Activated T-helper 1 cell treated with Interleukin-2 at 50 U/mL for 16 hours (primary cell): ENCODE measurements around the gene ACAD9.
"Not testable (repeated sequence)": the region's sequence is repeated elsewhere in the genome, so short reads cannot be mapped to it uniquely, and the experiment has no call there.

ENCODE experiments used
- DNase-seq: peaks from one replicate; pipeline ENCODE4 v3.0.0-alpha.2; 2020; ENCODE audit warnings: low read depth

ACAD9 gene

DNA sequence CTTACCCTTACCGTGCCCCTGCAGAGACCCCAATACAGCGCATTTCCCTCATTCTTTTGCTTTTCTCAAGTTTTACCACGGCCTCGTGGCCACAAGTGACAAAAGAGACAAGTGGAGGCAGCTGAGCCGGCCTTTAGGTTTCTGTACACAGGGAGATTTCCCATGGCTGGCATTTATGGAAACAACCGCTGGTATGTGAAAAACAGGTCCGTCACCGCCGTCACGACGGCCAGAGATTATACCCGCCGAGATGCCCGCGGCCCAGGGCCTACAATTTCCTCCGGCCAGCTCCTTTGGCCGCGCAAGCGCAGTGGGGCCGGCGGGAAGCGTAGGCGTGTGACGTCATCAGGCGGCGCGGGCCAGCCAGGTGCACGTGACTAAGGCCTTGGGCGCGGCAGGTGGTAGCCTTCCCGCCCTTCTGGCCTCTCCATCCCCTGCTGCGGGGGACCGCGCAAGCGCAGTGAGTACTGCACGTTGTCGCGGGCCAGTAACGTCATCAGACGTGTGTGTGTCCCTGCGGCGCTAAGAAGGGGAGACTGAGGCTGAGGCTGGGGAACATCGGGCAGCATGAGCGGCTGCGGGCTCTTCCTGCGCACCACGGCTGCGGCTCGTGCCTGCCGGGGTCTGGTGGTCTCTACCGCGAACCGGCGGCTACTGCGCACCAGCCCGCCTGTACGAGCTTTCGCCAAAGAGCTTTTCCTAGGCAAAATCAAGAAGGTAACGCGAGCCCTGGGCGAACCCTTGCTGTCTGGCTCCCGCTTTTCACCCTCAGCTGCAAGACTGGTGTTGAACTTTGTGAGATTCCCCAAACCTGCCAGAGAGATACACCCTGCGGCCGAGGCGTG is at the start of gene ACAD9:
ACAD9 (plus strand) TSS at position 496 of the 845 bp plus-strand sequence; CDS start at position 568, 72 bp downstream.
- DNase-seq: peak; percentile 96

DNA sequence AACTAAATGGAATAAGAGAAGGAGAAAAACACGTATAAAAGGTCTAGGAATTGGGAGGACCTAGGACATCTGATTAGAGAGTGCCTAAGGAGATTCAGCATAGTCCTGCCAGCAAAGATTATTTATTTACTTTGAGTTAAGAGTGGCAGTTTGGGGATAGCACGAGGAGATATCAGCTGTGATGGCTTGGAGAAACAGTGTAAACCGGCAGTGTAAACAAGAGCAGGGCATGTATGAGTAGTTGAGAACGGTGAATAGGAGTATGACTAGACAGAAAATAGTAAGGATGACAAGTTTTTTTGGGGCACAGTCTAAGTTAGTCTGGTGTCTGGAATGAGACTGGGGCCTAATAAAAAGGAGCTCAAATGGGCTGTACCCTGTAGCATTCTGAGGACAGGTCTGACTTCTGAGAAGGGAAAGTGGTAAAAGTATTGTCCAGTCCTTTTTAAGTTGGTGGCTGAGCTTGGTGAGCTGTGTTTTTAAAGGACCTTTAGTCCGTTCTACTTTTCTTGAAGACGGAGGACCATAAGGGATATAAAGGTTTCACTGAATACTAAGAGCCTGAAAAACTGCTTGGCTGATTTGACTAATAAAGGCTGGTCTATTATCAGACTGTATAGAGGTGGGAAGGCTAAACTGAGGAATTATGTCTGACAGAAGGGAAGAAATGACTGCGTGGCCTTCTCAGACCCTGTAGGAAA is 49.3 kb upstream of the ACAD9 start:
- DNase-seq: not testable (repeated sequence)

DNA sequence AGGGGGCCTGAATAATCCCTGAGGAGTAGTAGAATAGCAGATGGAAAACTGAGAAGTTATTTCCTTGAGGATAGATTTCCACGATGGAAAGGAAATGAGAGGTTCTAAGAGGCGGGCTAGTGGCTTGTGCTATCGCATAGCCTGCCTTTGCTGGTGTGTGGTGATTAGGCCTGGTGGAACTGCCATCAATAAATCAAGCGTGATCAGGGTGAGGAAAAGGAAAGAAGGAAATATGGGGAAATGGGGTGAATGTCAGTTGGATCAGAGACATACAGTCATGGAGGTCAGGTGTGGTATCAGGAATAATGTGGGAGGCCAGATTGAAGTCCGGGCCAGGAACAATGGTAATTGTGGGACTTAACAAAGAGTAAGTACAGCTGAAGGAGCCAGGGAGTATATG is 48.7 kb upstream of the ACAD9 start:
- DNase-seq: not testable (repeated sequence)

DNA sequence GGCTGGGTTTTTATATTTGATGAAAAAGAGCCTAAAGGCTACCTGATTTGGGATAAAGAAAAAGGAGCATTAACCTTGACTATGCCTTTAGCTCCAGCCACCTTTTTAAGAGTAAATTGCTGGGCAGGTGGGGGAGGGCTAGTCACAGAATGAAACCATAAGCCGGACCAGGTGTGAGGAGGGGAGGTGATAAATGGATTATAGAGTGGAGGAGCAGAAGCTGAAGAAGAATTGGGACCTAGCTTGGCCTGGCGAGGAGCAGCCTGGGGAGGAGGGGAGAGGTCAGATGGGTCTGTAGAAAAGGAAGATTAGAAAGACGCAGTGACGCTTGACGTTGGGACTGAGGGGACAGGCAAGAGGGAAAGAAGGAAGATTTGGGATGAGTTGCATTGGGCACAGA is 46.4 kb upstream of the ACAD9 start:
- not testable (repeated sequence) for DNase-seq

DNA sequence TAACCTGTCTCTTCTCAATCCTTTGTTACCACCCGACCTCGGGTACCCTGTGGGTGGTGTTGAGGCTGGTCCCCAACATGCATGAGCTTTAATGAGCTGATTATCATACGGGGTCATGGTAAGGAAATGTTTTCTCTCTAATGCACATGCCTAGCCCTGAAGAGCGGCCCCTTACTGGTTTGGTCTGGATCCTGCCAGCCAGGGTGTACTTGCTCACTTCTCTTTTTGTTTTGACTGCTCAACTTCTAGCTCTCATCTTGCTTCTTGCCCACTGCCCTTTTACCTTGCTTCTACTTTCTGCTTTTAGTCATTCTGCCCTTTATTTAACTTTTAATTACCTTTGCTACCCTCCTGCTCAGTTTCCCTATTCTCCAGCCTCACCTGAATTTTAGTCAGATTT is 44.3 kb upstream of the ACAD9 start:
- no peak for DNase-seq

DNA sequence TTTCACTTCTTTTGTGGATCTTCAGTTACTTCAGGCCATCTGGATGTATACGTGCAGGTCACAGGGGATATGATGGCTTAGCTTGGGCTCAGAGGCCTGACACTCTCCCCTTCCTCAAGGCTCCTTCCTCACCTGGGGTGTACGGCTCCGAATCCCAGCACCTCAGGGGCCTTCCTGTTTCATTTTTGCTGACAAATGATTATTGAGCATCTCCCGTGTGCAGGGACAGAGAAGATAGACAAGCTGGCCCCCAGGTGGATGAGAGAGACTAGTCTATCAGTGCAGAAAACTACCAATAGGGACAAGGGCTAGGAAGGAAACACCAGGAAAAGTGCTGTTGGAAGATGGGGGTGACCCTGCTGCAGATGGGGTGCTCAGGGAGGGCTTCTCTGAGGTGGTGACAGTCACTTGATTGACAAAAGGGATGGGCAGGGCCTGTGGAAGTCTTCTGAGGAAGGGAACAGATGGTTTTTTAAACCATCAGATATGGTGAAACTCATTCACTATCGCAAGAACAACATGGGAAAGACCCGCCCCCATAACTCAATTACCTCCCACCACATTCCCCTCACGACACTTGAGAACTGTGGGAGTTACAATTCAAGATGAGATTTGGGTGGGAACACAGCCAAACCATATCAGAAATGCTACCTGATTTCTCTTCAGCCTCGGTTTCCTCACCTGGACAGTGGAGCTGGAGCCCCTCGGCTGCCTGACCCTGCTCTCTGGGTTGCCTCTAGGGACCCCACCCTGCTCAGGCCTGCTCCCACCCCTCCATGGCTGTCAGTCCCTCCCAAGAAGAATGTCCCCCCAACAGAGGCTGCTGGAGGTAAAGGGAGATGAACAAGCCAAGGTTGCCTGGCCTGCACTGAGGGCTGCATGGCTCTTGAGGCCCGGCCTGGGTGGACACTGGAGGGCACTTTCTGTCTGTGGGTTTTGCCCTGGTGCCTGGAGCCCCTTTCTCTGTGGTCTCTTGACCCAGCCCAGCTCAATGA is 37.2 kb upstream of the ACAD9 start:
- no peak for DNase-seq

DNA sequence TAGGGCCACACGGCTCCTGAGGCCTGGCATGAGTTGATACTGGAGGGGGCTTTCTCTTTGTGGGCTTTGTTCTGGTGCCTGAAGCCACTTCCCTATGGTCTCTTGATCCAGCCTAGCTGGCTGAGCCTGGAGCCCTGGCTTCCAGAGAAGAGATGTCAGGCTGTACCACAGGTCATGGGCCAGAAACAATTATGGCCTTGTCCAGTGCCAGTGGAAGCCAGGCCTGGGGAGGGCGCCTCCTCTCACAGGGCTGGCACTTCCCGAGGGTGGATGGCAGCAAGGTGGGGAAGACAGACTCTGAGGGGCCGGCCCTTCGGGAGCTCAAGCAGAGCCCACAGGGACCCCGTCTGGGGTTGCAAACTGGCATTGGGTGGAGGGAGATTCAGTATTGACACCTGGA is 34.9 kb upstream of the ACAD9 start:
- DNase-seq: no peak

DNA sequence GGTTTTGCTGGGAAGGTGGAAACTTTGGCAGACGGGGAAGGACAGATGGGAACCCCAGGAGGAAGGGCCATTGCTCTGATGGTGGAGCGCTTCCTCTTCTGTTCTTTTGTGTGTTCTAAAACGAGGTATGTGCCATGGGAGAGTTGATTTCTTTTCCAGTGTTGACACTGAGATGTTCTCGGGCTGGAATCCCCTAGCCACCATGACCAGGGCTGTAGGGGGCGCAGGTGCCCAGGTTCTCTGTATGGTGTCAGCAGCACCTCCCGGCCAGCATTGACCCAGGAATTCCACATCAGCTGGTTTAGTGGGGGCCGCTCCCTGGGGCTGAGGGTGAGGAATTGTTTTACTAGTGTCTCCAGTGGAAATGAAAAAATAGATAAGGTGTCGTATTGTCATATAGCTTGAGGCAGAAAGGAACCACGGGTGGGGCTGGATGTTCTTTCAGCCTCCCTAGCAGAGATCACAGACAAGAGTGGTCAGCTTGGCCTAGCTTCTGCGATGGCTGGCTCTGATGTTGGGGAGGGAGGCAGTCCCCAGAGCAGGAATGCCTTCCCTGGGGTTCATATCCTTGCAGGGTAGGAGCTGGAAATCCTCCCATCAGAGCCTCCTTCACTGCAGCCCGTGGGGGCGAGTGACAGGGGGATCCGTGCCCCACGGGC is 34.2 kb upstream of the ACAD9 start:
- DNase-seq: no peak

DNA sequence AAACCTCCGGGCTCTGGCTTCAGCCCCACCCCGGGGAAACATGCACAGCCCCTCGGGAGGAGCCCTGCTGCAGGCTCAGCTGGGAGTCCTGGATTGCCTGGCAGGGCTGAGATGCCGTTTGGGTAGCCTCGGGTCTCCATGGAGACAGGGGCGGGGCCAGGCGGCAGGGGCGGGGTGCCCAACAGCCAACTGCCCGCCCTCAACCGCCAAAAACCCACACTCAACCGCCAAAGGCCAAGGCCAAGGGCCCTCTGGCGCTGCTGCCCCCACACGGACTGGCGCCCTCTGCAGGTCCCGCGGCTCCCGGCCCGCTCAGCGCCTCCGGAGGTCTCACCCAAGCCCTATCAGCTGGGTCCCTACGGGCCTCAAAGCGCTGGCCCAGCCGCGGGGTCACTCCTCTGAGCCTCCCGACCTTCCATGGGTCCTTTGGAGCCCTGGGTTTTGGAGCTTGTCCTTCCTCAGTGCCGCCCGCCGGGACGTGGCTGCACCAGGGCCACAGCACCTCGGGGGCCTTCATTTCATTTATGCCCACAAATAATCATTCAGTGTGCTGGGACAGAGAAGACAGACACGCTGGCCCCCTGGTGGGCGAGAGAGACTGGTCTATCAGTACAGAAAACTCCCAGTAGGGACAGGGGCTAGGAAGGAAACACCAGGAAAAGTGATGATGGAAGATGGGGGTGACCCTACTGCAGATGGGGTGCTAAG is 33.5 kb upstream of the ACAD9 start:
- DNase-seq: peak; percentile 64

DNA sequence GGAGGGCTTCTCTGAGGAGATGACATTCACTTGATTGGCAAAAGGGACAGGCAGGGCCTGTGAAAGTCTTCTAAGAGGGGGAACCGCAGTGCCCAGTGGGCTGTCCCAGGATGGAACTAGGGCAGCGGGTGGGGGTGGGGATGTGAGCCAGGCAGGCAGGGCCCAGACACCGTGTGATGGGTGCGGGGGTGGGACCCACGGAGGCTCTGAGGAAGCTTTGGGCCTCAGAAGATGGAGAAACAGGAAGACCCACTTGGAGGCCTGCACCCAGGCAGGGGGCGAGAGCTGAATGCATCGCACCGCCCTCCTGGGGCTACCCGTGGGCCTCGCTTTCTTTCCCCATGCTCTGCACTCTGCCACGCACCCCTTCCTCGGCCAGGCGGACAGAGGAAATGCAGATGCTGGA is 32.9 kb upstream of the ACAD9 start:
- no peak for DNase-seq

DNA sequence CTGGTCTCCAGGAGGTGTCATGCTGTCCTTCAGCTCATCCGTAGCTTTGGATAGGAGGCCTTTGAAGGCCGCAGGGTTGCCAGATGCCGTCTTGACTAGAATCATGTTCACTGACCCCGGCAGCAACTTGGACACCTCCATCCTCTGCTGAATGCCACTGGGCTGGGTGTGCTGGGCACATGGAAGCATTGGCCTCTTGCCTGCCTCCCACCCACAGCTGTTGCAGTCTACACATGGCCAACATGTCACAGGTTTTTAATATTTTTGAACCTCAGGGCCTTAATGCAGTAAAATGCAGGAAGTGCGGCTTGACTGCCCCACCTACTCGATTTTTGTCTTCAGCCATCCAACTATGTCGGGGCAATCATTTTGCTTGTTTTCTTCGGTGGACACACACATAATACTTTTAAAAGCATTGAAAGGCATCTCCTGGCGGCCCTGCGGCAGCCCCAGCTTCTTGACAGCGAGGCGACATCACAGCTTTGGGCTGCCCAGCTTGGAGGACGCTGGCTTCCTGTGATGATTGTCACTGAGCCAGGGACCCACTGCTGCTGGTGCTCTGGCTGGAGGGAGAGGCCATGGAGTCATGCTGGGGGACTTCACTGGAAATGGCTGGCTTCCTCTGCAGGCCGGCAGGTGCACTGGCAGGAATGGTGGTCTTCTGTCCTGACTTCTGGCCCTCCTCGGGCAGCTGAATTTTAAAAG is 31.6 kb upstream of the ACAD9 start:
- no peak for DNase-seq

DNA sequence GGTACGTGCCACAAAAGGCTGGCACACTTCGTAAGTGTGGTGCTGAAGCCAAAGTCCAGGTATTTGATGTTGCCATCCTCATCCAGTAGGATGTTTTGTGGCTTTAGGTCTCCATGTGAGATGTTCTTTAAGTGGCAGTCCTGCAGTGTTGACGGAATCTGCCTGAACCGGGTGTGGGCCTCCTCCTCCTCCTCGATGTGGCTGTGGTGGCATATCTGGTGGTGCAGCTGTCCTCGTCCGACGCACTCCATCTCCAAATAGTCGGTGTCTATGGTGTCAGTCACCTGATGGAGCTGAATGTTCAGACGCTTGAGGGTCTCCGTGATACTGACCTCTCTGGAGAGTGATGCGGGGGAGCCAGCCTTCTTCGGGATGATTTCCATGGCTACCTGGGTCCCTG is 30.5 kb upstream of the ACAD9 start:
- no peak for DNase-seq

DNA sequence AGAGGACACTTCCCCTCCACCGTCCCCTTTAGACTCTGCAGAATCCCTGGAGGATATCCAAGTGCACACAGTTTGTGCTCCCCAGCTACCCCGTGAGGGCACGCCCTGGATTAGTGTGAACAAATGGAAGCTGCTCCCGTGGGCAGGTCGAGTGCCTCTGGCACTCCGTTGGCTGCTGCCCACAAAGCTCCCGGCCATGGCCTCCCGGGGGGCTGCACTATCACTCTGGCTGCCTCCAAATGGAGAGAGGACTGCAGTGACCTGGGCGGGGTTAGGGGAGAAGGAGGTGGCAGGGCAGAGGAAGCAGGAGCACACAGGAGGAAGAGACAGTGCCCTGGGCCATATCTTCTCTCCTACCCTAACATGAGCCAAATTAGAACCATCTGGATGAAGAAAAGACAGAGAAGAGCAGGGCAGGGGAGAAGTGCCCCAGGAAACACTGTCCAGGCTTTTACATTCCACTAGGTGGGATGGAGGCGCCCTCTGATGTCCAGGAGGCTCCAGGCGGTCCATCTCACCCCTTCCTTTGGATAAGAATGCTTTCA is 29.4 kb upstream of the ACAD9 start:
- no peak for DNase-seq

DNA sequence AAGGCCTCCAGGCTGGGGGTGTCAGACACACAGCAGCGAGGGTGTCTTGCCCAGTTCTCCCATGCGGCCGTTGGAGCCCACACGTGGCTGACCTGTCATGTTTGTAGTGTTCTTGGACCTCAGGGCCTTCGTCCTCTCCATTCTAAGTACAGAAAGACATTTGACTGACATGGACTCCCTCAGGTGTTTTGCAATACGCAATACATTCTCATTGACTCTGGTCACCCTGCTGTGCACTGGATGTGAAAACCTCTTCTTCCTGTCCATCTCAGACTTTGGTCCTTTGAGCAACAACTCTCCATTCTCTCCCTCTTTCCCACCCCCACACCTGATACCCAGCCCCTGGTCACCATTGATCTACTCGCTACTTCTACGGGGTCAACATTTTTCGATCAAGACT is 28.9 kb upstream of the ACAD9 start:
- no peak for DNase-seq

DNA sequence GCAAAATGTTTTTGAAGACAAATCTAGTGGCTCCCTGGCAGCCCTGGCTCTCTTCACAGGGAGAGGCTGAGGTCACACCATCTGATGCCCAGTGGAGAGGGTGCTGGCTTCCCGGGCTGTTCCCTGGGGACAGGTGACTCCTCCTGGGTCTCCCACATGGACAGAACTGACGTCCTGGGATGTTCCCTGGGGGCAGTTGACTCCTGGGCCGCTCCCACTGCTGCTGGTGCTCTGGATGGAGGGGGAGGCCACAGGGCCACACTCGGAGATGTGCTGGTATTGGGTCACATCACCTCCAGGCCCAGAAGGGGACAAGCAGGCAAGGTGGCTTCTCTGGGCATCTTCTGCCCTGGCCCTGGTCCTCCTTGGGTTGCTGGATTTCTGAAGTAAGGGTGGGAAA is 27.8 kb upstream of the ACAD9 start:
- DNase-seq: no peak

DNA sequence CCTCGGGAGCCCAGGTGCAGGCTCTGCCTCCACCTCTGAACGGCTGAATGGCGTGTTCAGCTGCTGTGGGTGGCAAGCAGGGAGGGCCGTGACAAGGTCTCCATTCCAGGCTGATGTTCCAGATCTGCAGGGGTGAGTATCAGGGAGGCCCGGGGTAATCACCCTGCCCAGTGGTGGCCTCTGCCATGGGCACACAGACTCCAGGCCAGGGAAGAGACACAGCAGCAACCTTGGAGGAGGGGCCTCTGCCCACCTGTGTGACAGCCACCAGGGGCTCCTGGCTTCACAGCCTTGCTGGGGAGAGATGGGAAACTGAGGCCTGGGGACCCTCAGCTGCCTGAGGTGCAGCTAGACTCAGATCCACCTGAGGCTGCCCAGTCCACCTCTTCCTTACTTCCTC is 25.6 kb upstream of the ACAD9 start:
- DNase-seq: no peak

DNA sequence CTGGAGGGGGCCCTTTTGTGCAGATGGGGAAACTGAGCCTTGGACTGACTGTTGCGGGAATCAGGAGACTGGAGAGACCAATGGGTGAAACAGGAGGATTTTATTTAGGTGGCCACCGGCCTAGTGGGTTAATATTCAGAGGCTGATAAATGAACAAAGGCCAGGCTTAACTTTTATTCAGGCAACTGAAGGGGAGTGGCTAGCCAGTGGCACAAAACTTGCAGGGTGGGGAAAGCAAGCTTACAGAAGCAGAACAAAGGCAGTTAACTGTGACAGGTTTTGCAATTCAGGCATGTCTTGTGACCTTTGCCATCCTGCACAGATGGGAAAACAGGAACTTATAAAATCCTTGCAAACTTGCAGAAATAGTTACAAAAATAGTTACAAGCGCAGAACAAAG is 24.9 kb upstream of the ACAD9 start:
- no peak for DNase-seq

DNA sequence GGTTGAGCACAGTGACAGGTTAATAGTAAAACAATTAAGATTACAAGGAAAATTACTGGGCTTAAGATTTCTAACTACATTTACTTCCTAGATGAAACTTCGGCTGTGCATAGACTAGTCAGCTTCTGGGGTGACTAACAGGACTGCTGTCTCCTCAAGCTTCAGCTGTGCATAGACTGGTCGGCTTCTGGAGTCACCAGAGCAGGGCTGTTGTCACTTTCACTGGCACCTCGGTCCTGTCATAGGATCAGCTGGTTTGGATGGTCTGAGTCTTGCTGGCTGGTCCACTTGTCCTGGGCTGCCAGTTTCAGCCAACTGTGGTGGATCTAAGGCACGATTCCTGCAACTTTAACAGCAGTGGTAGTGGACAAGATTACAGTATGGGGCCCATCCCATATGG is 23.9 kb upstream of the ACAD9 start:
- DNase-seq: no peak

DNA sequence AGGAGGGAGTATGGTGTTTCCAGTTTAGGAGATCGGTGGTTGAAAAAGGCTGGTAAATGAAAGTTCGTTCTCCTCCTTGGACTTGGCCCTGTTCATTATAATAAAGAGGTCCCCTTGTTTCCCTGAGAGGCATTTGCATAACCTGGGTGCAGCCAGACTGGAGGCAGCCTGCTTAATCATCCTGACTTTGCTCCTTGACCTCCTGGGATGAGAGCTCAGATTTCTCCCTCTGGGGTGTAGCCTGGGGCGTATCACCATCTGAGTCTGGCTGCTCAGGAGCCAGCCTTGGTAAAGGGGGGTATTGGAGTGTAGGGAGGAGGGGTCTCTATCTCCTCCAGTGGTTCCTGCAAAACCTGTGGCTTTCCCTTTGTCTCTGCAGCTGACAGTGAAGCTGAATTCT is 21.3 kb upstream of the ACAD9 start:
- DNase-seq: no peak

DNA sequence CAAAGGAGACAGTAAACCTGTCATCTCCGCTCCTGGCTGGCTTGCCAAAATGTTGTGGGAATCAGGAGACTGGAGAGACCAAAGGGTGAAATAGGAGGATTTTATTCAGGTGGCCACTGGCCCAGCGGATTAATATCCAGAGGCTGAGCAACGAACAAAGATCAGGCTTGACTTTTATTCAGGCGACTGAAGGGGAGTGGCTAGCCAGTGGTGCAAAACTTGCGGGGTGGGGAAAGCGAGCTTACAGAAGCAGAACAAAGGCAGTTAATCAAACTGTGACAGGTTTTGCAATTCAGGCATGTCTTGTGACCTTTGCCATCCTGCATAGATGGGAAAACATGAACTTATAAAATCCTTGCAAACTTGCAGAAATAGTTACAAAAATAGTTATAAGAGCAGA is 19.8 kb upstream of the ACAD9 start:
- DNase-seq: no peak
